ENCODE data around the gene C19orf73.

DNA sequence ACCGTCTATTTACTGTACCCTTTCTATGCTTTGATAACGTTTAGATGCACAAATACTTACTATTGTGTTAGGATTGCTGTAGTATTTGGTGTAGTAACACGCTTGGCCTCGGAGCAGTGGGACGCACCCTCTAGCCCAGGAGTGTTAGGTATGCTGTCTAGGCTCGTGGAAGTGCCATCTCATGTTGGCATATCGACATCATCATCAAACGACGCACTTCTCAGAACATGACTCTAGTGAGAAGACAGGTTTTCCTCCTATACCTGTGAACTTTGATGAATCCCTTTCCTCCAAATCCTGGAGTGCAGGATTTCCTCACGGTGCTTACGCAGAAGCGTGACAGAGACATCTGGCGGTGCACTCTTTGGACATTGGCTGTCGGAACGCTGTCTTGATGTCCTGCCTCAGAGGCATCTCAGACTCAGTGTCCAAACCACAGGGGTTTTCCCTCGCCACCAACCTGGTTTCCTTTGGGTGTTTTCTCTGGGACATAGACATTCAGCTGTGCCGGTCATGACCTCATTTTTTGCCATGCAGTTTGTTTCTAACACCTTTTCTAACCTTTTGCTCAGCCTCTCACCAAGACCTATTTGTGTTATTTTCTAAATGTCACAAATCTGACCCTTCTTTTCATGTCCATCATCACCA lies 27.4 kb downstream of the C19orf73 start:
- TF ChIP-seq POLR2AphosphoS5 (IDR thresholded peaks at IDR 0.05) = no peak
- no peak for TF ChIP-seq POLR2A (IDR thresholded peaks at IDR 0.05)
- TF ChIP-seq, protein P1, sequence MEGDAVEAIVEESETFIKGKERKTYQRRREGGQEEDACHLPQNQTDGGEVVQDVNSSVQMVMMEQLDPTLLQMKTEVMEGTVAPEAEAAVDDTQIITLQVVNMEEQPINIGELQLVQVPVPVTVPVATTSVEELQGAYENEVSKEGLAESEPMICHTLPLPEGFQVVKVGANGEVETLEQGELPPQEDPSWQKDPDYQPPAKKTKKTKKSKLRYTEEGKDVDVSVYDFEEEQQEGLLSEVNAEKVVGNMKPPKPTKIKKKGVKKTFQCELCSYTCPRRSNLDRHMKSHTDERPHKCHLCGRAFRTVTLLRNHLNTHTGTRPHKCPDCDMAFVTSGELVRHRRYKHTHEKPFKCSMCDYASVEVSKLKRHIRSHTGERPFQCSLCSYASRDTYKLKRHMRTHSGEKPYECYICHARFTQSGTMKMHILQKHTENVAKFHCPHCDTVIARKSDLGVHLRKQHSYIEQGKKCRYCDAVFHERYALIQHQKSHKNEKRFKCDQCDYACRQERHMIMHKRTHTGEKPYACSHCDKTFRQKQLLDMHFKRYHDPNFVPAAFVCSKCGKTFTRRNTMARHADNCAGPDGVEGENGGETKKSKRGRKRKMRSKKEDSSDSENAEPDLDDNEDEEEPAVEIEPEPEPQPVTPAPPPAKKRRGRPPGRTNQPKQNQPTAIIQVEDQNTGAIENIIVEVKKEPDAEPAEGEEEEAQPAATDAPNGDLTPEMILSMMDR (IDR thresholded peaks at IDR 0.05) = no peak
